ENCODE results near the gene FAR2.

Gene FAR2

DNA sequence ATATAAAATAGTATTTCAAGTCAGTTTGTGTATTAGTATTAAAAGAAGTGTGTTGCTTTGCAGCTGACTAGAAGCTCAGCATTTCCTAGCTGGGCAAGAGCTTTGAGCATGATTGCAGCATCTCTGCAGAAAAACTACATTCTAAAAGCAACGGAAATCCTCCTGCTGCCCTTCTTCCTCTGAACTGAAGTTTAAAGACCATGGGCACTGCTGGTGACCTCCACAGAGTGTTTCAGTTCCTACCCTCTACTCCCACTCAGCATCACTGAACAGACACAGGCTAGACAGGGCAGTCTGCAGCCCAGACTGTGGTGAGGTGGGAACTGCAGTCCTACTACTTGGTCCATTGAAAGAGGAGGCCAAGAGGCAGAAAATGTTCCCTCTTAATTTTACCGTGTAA, 59.0 kb downstream of the FAR2 start:
- no peak for DNase-seq

DNA sequence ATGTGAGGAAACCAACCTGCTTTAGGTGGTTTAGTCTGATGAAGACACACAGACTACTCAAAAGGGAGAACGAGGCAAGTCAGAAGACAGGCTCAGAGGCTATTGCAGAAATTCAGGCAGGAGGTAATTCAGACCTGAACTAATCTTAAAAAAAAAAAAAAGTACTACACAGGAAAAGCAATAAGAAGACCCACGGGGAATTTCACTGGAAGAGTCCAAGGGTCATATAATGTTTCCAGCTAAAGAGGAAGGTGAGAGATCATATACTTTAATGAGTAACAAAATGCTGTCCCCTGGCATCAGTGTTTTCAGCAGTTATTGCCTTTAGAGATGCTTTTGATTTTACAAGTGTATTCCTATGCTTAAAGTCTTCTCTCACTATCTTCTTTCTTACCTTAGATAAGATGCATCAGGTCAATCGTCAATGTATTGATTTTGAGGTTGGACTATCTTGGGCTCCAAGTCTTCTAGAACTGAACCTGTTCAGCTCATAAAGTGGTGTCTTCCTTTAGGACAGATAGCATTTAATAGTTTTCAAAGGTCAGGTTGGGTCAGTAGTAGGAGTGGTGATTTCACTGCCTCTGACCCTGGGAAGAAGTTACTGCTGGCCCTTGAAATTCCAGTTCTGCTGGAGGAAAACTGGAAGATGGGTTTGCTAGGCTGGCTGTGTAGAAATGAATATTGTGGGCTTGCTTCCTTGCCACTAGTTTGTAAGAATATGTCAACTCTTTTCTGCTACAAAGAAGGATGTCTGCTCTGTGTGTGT, 60.0 kb downstream of the FAR2 start:
- no peak for DNase-seq

DNA sequence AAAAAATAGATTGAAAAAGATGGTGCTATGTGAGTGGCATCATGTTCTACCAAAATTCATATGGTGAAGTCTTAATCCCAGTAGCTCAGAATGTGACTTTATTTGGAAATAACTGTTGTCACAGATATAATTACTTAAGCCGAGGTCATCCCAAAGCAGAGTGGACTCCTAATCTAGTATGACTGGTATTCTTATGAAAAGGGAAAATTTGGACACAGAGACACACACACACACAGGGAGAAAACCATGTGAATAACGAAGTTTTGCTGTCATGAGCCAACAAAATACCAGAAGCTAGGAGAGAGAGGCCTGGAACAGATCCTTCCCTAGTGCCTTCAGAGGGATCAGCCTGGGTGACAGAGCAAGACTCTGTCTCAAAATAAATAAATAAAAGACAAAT, 62.6 kb downstream of the FAR2 start:
- DNase-seq = no peak

- DNase-seq = no peak
Measured at GRCh38 chr12:29212682-29213403, 63.8 kb downstream of the FAR2 start.

DNA sequence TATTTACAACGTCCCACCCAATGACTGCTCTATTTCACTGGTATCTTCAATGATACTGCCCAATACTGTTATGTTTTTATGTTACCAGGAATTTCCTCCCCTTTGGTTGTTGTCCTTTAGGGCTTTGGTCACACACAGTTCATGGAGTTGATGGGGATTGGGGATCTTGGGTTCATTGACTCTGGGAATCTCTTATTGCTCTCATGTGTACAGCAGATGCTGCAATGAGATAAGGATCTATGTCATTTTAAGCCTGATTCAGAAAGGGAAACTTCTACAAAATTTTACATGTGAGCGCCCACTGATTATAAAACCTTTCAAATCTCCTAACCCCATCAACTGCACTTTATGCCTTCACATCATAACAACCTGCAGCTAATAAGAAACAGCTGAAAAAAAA, 67.2 kb downstream of the FAR2 start:
- no peak for DNase-seq

- no peak for DNase-seq
Measured at GRCh38 chr12:29216797-29217575, 67.9 kb downstream of the FAR2 start.

DNA sequence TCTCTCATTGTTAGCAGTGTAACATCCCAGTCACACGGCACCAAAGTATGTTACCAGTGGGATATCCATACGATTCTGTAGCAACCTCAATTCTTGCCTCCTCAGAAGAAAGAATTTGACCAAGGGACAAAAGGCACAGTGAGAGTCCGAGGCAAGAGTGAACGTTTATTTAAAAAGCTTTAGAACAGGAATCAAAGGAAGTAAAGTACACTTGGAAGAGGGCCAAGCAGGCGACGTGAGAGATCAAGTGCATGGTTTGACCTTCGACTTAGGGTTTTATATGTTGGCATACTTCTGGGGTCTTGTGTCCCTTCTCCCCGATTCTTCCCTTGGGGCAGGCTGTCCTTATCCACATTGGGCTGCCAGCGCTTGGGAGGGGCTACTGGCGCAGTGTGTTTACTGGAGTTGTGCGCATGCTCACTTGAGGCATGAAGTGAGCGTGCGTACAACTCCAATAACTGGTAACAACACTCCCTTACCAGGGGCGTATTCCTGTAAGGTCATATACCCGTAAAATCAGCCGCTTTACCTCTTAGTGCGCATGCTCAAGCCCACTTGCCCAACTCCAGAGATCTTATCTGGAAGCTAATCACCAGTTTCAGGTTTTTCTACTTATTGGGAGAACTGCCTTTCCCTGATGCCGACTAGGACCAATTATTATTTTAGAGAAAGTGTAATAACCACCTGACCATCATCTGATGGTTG, 71.7 kb downstream of the FAR2 start:
- DNase-seq = no peak

GRCh38 chr12:29222200-29222599, 73.1 kb downstream of the FAR2 start:
- no peak for DNase-seq

DNA sequence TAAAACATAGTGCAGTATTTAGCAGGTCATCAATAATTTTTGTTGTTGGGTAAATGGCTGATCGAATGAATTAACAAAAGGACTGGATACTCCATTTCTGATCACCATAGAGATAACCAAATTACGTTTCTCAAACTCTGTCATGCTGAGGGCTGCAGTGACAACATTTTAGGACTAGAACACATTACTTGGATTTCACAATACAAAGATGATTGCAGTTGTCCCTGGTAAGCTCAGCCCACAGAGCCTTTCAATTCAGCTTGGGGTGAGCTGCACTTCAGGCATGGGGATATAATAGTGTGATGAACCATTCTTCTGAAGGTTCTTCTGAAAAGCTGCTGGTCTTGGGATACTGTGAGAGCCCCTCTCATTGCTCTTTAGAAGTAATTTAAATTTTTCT, 74.3 kb downstream of the FAR2 start:
- no peak for DNase-seq

- DNase-seq = no peak
Measured at GRCh38 chr12:29223956-29224543, 75.0 kb downstream of the FAR2 start.

- DNase-seq = no peak
Measured at GRCh38 chr12:29224572-29224971, 75.5 kb downstream of the FAR2 start.

DNA sequence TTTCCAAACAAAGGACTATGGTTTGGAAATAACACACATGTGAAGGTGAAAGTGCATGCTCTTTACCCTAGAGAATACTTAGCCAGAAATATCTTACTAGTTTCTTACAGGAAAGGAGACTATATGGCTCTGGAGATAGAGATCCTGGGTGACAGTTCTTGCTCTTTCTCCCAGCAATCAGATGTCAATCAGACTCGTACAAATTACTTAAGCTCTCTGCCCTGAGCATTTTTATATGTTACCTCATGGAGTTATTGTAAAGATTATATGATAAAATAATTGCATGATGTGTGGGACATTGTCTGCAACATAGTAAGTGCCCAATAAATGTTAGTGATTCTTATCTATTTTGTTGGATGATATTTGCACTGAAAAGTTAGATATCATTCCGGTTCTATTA, 76.8 kb downstream of the FAR2 start:
- no peak for DNase-seq

DNA sequence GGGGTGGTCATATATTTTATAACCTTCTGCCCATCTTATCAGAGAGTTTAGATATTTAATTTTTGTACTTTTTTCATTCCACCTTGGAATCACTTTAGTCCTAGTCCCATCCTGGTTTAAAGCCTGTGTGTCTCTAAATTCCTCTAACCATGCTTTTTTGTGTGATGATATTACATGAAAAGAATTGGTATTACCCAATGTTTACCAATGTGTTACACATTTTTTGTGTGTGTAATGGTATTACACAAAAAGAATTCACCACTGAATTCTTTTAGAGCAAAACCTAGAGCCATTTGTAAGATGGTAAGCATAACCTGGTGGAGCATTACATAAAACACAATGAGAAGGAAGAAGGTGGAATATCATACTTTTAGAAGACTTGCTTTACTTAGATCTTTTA, 77.5 kb downstream of the FAR2 start:
- DNase-seq = no peak

GRCh38 chr12:29228474-29229157, 79.5 kb downstream of the FAR2 start:
- DNase-seq = no peak

DNA sequence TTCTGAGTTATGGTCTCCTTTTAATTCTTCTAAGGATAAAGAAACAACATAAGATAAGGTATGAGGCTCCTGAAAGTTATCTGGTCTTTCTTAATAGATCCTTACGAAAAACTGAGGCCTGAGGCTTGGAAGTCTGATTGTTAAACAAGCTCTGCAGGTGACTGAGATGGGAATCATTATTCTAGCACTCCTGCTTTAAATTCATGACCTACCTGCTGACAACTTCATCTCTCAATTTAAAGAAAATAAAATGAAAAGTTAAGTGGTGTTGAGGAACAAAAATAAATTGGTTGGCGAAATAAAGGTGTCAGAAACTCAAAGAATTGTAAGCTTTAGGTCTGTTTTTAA, 80.1 kb downstream of the FAR2 start:
- no peak for DNase-seq

GRCh38 chr12:29229937-29230336, 80.9 kb downstream of the FAR2 start:
- DNase-seq = no peak

DNA sequence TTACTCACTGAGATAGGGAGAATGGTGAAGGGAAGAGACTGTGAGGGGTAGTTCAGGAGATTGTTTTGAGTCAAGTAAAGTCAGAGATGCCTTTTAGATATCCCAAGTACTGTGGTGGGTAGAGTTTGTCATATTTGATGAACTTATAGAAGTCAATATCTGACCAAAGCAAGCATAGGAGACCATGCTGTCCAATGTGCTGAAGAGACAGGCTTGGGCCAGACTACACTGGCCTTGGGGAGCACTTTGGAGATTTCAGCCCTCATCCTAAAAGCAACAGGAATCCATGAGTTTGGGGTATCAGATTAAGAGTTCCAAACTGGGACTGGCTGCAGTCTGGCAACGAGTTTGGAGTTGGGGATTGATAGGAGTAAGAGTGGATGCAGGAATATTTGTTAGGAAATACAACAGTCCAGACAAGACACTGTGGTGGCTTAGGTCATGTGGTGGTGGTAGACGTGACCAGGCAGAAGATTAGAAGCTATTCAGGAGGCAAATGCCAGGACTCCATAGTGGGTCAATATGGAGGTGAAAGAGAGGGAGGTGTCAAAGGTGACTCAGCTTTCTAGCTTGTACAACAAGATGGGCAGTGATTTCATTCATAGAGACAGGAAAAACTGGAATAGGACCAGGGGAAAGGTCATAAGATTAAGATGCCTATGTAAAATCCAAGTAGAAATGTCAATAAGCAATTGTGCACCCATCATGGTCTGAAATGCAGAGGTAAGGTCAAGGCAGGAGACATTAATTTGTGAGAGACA, 81.9 kb downstream of the FAR2 start:
- no peak for DNase-seq

DNA sequence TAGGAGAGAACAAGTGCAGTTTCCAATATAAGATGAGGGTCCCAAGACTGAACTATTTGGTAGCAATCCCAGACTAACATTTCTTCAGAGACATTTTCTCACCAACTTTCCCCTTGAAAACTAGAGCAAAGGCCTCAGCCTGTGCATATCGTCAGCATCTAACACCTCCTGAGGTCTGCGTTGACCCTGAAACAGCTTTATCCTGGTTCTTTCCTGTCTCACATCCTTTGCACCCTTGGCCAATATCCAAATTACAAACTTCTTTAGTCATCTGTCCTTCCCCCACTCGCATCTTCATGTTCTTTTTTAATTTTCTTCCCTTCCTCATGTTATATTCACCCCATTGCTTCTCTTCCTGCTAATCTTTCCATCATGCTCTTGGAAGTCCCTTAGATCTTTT, 83.0 kb downstream of the FAR2 start:
- DNase-seq = no peak

DNA sequence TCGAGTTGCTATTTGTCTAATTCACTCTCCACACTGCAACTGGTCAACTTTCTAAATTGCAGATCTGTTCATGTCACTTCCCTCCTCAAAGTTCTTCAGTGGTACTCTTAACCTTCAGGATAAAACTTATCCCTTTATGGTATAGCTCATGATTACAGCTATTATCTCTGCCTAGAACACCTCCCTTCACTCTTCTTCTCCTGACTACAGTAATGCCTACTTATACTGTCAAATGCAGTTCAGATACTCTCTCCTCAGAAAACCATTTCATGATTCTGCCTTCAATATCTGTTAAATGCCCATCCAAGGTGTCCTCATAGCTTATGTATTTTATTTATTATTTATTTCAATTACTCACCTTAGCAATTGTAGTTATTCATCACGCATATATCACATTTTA, 85.5 kb downstream of the FAR2 start:
- no peak for DNase-seq

DNA sequence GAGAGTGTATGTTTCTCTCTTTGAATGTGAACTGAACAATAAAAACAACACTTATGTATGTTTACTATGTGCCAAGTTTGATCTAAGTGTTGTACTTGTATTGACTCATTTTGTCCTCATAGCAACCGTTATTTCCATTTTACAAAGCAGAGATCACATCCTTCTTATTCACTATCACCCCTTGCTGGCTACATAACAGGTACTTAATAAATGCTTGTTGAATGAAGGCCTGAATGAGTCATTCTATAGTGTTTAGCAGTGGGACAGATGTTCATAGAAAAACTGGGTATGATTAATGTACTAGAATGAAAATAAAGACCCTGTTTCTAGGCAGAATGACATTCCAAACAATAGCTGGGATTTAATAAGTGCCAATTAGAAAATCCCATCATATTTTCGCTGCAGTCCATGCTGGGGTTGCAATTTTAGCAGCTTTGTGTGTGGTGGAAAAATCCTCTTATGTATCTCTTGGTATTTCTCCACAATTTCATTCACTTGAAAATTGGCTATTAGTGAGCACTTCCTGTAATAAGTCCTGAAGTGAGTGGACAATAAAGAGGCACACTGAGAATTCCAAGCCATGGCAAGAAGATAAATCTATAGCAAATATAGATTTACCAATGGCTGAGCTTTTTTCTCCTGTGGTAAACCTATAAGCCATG, 86.0 kb downstream of the FAR2 start:
- DNase-seq = no peak

DNA sequence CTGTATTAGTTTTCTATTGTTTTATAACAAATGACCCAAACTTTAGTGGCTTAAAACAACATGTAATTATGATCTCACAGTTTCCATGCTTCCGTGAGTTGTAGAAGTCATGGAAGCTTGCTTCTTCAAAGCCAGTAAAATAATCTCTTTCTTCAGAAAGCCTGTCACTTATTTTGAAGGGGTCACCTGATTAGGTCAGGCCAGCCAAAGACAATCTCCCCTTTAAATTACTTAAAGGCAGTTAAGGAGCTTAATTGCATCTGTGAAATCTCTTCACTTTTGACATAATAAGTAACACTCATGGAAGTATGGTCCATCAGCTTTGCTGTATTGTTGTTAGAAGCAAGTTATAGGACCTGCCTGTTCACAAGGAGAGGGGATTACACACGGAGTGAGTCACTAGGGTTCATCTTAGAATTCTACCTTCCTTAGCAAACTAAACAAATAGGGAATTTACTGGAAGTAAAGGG, 89.8 kb downstream of the FAR2 start:
- DNase-seq = no peak
